Measurements from ENCODE around the gene LRRC2. TPM values are rescaled to one million over a fixed set of nuclear protein-coding genes. Genes with fewer than 3 reads are reported as not detected.

Gene LRRC2
- total and polyA plus RNA-seq, 2 of the 13 experiments (the other 11 are each of a cell fraction or from before 2014, with no cell fraction given): 0.27 to 0.58 TPM

DNA sequence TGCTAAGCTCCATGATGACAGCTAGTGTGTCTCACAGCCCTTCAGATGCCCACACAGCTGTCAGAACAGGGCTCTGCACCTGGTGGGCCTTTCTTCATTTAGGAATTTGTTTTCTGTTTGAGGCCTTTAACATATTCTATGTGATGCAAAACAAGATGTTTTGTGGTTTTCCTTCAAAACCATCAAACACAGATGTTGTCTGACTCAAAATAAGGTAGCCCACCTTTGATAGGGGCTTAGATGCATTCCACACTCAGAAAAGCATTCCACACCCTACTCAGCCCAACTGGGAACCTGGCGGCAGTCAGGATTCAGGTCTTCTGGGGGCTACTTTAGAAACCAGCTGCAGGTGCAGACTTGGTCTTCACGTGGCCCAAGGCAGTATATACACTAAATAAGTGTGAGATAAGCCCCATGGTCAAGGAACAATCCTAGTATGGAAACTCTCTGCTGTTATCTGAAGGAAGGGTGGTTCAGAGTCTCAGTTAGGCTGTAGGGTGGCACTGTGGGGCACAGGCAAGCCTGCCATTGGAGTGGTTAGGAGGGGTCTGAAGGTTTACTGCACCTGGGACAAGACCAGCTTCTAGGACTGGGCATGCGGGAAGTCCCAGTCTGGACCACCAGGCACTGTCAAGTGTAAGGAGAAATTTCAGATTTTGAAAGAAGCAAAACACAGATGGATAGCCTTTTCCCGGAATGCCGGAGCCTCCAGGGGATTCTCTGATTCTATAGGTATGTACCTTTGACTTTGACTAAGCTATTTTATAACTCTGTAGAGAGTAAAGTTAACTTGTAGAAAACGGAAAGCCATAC lies 20.1 kb downstream of the LRRC2 start:
- POLR2A ChIA-PET: interaction anchor here (0.7 kb wide), 1 partner anchor 82 kb away, joined by 3 read pairs; no protein-coding TSS in a partner anchor
- no peaks in the 10 kb centered on the region for H4K20me1 ChIP-seq (ENCODE audit: insufficient read depth, low read length)
- no peak for DNase-seq (ENCODE audit: low spot score)
- CTCF ChIA-PET (ENCODE audit: low intra/inter-chr PET ratio, low total read pairs): no interaction called here
- TF ChIP-seq ZNF782 (CRISPR knock-in tag; IDR thresholded peaks at IDR 0.05; ENCODE audit: borderline replicate concordance) (no peak), SMYD3 (CRISPR knock-in tag; IDR thresholded peaks at IDR 0.05) (no peak), ZNF558 (CRISPR knock-in tag; IDR thresholded peaks at IDR 0.05; ENCODE audit: borderline replicate concordance) (no peak), TBP (CRISPR knock-in tag; IDR thresholded peaks at IDR 0.05) (no peak), MZF1 (CRISPR knock-in tag; IDR thresholded peaks at IDR 0.05; ENCODE audit: borderline replicate concordance) (no peak), MIER2 (CRISPR knock-in tag; IDR thresholded peaks at IDR 0.05) (no peak), CENPBD1 (CRISPR knock-in tag; IDR thresholded peaks at IDR 0.05; ENCODE audit: borderline replicate concordance, low read depth) (no peak), ZSCAN9 (CRISPR knock-in tag; IDR thresholded peaks at IDR 0.05; ENCODE audit: borderline replicate concordance) (no peak), RFX1 (IDR thresholded peaks at IDR 0.05) (no peak), ZBTB26 (CRISPR knock-in tag; IDR thresholded peaks at IDR 0.05; ENCODE audit: borderline replicate concordance) (no peak), IRF1 (CRISPR knock-in tag; IDR thresholded peaks at IDR 0.05; ENCODE audit: low read depth) (no peak), ZNF850 (CRISPR knock-in tag; conservative IDR thresholded peaks at IDR 0.05) (no peak), ZNF296 (CRISPR knock-in tag; conservative IDR thresholded peaks at IDR 0.05) (no peak), ZNF790 (CRISPR knock-in tag; IDR thresholded peaks at IDR 0.05; ENCODE audit: borderline replicate concordance) (no peak), ZNF772 (CRISPR knock-in tag; IDR thresholded peaks at IDR 0.05) (no peak), ZNF264 (CRISPR knock-in tag; IDR thresholded peaks at IDR 0.05) (no peak)
- TF ChIP-seq, protein P1, sequence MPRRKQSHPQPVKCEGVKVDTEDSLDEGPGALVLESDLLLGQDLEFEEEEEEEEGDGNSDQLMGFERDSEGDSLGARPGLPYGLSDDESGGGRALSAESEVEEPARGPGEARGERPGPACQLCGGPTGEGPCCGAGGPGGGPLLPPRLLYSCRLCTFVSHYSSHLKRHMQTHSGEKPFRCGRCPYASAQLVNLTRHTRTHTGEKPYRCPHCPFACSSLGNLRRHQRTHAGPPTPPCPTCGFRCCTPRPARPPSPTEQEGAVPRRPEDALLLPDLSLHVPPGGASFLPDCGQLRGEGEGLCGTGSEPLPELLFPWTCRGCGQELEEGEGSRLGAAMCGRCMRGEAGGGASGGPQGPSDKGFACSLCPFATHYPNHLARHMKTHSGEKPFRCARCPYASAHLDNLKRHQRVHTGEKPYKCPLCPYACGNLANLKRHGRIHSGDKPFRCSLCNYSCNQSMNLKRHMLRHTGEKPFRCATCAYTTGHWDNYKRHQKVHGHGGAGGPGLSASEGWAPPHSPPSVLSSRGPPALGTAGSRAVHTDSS (CRISPR knock-in tag; conservative IDR thresholded peaks at IDR 0.05): no peak
- TF ChIP-seq, protein P2, sequence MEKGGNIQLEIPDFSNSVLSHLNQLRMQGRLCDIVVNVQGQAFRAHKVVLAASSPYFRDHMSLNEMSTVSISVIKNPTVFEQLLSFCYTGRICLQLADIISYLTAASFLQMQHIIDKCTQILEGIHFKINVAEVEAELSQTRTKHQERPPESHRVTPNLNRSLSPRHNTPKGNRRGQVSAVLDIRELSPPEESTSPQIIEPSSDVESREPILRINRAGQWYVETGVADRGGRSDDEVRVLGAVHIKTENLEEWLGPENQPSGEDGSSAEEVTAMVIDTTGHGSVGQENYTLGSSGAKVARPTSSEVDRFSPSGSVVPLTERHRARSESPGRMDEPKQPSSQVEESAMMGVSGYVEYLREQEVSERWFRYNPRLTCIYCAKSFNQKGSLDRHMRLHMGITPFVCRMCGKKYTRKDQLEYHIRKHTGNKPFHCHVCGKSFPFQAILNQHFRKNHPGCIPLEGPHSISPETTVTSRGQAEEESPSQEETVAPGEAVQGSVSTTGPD (CRISPR knock-in tag; IDR thresholded peaks at IDR 0.05): no peak
- no peaks in the 10 kb centered on the region for H3K9me3 ChIP-seq (ENCODE audit: low read length)
- in situ Hi-C loops (cut with HindIII; ENCODE audit: extremely low pct_ligation_motif_present, low pct_unique_long_range_greater_than_20kb): no loop called here
- no peak for ATAC-seq
- no peak overlapping the region for H2AFZ ChIP-seq (ENCODE audit: low read length)
- H3K27me3 ChIP-seq (ENCODE audit: control insufficient read depth in 1 of 2, insufficient read depth in 2 of 2, low read length in 2 of 2): no peaks in the 10 kb centered on the region
- no peak overlapping the region for H3K9ac ChIP-seq (ENCODE audit: insufficient read depth, low read depth, low read length)
- no peaks in the 10 kb centered on the region for H3K4me1 ChIP-seq (ENCODE audit: insufficient read depth, low read length)
- no peak overlapping the region for H3K4me2 ChIP-seq (ENCODE audit: low read depth, low read length)
- no TSS peak for BruUV-seq (replicated peaks)
- no peak for FAIRE-seq
- H3K27ac ChIP-seq (ENCODE audit: extremely low read length, insufficient read depth, low read length): no peak overlapping the region
- 44% methylated on average over 5 of the region's 6 CpGs for WGBS (ENCODE audit: low lambda C conversion rate)
- intact Hi-C loops (cut with micrococcal nuclease; ENCODE audit: unreplicated experiment): no loop called here
- no peaks in the 10 kb centered on the region for H3K79me2 ChIP-seq (ENCODE audit: insufficient read depth, low read length)
- no peak overlapping the region for H3K4me3 ChIP-seq (replicated peaks in 1 of 3; ENCODE audit: insufficient read depth in 1 of 3, low read depth in 2 of 3, low read length in 3 of 3)
- H3K36me3 ChIP-seq (replicated peaks in 1 of 2; ENCODE audit: control insufficient read depth in 1 of 2, insufficient read depth in 2 of 2, low read length in 2 of 2): no peaks in the 10 kb centered on the region

Data from HepG2 (cell line).